Brain microvascular endothelial cell (primary cell): ENCODE data around the gene ZBED1.

Experiments
- DNase-seq: peaks from one replicate; pipeline ENCODE4 v3.0.0-alpha.2; 2020
- H3K27ac ChIP-seq: fragments of 250-450 bp; sonication (Bioruptor Pico); 2 replicates; pipeline ENCODE4 v1.5.1; 2020; ENCODE audit warnings: mild to moderate bottlenecking, moderate library complexity
- H3K27me3 ChIP-seq: fragments of 250-450 bp; sonication (Bioruptor Pico); replicated peaks from 2 replicates; pipeline ENCODE4 v1.5.1; 2020; ENCODE audit warnings: mild to moderate bottlenecking
- H3K36me3 ChIP-seq: fragments of 250-450 bp; sonication (Bioruptor Pico); replicated peaks from 2 replicates; pipeline ENCODE4 v1.5.1; 2020; ENCODE audit warnings: mild to moderate bottlenecking
- H3K4me3 ChIP-seq: 2 replicates; pipeline ENCODE4 v1.5.1; 2011; ENCODE audit warnings: low read depth, mild to moderate bottlenecking, control low read depth, low read length, moderate library complexity
- CTCF ChIP-seq: IDR thresholded peaks from 2 replicates; pipeline ENCODE4 v1.5.1; 2011; ENCODE audit warnings: low read depth, mild to moderate bottlenecking, moderate library complexity, low read length, control low read depth, inconsistent platforms; ENCODE audit errors: missing control alignments
- in situ Hi-C: cut with HindIII; loops from 2 replicates; pipeline ENCODE4 v1.10.0; 2017; ENCODE audit warnings: low sequenced_read_pairs, low pct_ligation_motif_present

Gene ZBED1

GRCh38 chrX:2500803-2501558, at the start of gene ZBED1, which contains the start of gene DHRSX:
TSS of gene ZBED1 (minus strand) at chrX:2500976. CDS start at chrX:2490719, 10,257 bp downstream.
TSS of gene DHRSX (minus strand) at chrX:2500976. CDS start at chrX:2500925, 51 bp downstream.
- Histone ChIP-seq H3K27me3 (no peaks in the 10 kb centered on the region), H3K36me3 (peaks cover 3% of the 10 kb centered on the region), H3K27ac (peak within 1 kb of the TSS; percentile 72), H3K4me3 (peak within 1 kb of the TSS; percentile 72)
- in situ Hi-C loops, result no loop called here
- no peak for TF ChIP-seq CTCF
- no peak for DNase-seq

GRCh38 chrX:2549876-2550275, 49.1 kb upstream of the ZBED1 start:
- TF ChIP-seq CTCF, result no peak
- Histone ChIP-seq H3K4me3 (no peak overlapping the region), H3K27me3 (peaks cover 3% of the 10 kb centered on the region), H3K27ac (no peak overlapping the region), H3K36me3 (no peaks in the 10 kb centered on the region)
- DNase-seq, result no peak
- in situ Hi-C loops, result no loop called here

- no peak overlapping the region for H3K4me3 ChIP-seq
- peaks cover 3% of the 10 kb centered on the region for H3K27me3 ChIP-seq
- DNase-seq, result no peak
- no peak overlapping the region for H3K27ac ChIP-seq
- in situ Hi-C loops, result no loop called here
- TF ChIP-seq CTCF, result no peak
- no peaks in the 10 kb centered on the region for H3K36me3 ChIP-seq
Measured at GRCh38 chrX:2548711-2549423, 48.1 kb upstream of the ZBED1 start.

- no peak overlapping the region for H3K4me3 ChIP-seq
- in situ Hi-C loops, result no loop called here
- TF ChIP-seq CTCF, result no peak
Measured at GRCh38 chrX:2547736-2548135, 47.0 kb upstream of the ZBED1 start.

GRCh38 chrX:2546496-2546895, 45.7 kb upstream of the ZBED1 start:
- no peaks in the 10 kb centered on the region for H3K36me3 ChIP-seq
- H3K27me3 ChIP-seq, result no peaks in the 10 kb centered on the region
- in situ Hi-C loops, result no loop called here
- no peak overlapping the region for H3K4me3 ChIP-seq
- TF ChIP-seq CTCF, result no peak
- DNase-seq, result no peak
- H3K27ac ChIP-seq, result no peak overlapping the region

More at GRCh38 chrX:2547736-2548135, 47.0 kb upstream of the ZBED1 start:
- no peak overlapping the region for H3K27ac ChIP-seq
- H3K36me3 ChIP-seq, result no peaks in the 10 kb centered on the region
- no peak for DNase-seq
- H3K27me3 ChIP-seq, result no peaks in the 10 kb centered on the region
